OCI-M1 (cell line): ENCODE results near the gene RAB3D.
"Not testable (repeated sequence)": the region's sequence is repeated elsewhere in the genome, so short reads cannot be mapped to it uniquely, and the experiment has no call there.

Experiments
- DNase-seq: peaks from one replicate; lab custom pipeline; 2025; lab: John Stamatoyannopoulos, UW

RAB3D gene

DNA sequence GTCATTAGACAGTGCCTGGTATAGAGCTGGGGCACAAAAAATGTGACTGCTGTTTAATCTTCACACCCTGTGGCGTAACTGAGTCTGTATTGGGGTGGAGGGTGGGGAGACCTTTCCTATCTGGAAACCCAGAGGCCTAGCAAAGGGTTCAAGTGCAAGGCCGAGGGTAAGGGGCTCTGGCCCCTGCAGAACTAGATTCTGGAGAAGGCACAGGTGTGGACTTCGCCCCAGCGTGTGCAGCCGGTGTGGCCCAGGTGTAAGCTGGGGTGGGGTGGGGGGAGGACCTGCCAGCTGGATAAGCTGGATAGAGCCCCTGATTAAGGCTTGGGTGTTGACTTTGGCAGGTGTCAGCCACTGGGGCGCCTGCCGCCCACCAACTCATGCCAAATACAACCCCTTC, 1.3 kb downstream of the RAB3D start:
- no peak for DNase-seq

- no peak for DNase-seq
Measured at GRCh38 chr19:11337080-11337479, 2.4 kb downstream of the RAB3D start.

DNA sequence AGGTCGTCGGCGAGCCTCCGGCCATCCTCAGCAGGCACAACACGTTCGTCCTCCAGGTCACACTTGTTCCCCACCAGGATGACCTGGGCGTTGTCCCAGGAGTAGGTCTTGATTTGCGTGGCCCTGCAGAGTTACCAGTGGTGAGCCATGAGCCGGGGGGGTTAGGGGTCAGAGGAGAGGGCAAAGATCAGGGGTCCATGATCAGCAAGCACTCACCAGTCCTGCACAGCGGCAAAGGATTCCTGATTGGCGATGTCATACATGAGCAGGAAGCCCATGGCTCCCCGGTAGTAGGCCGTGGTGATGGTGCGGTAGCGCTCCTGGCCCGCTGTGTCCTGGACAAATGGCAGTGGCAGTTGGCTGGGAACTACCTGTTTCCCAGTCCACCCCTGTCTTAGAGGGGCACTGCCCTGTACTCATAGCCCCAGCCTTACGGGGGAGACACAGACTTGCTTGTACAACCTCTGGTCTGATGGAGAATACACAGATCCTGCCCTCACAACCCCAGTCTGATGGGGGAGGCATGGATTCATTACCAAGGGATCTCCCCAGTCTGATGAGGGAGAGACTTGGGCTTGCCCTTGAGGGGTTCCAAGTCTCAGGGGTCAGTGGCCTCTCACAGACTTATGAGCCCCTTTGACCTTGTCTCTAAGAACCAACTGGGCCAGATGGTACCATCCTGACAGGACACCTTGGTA, 3.9 kb downstream of the RAB3D start:
- no peak for DNase-seq

GRCh38 chr19:11333838-11334237, 5.6 kb downstream of the RAB3D start:
- not testable (repeated sequence) for DNase-seq

DNA sequence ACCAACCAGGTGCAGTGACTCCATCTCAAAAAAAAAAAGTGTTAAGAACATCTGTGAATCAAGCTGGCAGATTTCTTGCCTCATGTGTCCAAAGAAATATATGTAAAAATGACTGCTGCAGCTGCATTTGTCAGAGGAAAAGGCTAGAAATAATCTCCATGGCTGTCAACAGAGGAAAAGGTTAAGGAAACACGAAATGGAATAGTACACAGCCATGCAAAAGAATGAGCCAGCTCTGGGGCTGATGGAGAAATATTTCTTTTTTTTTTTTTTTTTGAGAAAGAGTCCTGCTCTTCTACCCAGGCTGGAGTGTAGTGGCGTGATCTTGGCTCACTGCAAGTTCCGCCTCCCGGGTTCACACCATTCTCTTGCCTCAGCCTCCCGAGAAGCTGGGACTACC, 6.6 kb downstream of the RAB3D start:
- DNase-seq: no peak

DNA sequence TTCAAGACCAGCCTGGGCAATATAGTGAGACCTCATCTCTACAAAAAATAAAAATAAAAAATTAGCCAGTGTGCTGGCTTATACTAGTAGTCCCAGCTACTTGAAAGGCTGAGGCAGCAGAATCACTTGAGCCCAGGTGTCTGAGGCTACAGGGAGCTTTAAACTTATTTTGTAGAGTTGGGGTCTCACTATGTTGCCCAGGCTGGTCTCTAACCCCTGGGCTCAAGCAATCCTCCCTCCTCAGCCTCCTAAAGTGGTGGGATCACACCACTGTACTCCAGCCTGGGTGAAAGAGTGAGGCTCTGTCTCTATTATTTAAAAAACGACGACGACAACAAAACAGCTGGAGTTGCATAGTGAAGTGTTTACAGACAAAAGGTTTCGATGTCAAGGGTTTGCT, 8.0 kb downstream of the RAB3D start:
- no peak for DNase-seq

GRCh38 chr19:11330127-11330526, 9.3 kb downstream of the RAB3D start:
- no peak for DNase-seq

GRCh38 chr19:11325544-11325943, 13.9 kb downstream of the RAB3D start:
- no peak for DNase-seq

DNA sequence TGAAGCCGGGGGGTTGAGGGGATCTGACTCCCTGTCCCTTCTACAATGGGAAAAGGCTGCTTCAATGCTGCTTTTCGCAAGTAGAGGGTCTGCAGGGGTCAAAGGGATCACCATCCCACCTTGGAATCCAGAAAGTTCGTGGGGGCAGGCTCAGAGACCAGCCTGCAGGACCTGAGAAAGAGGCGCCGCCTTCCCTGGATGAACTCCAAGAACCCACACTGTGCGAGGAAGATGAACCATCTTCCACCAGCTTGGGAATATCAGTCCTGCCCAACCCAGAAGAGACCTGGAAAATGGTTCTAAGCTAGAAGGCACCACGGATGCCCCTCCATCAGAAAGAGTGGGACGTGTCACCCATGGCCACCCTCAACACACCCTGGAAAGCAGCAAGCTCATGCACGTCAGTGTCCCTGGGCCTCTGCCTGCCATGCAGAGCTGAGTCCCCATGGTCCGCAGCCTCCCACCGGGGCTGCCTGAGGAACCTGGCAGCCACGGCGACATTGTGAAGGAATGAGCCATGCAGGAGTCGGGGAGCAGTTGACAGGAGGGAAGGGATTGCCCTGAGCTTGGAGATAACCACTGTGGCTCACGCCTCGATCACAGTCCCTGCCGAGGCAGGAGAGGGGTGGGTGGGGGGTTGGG, 14.6 kb downstream of the RAB3D start:
- DNase-seq: no peak

- peak; percentile 99 for DNase-seq
Measured at GRCh38 chr19:11324079-11324661, 15.3 kb downstream of the RAB3D start.

- DNase-seq: no peak
Measured at GRCh38 chr19:11323601-11324078, 15.8 kb downstream of the RAB3D start.

DNA sequence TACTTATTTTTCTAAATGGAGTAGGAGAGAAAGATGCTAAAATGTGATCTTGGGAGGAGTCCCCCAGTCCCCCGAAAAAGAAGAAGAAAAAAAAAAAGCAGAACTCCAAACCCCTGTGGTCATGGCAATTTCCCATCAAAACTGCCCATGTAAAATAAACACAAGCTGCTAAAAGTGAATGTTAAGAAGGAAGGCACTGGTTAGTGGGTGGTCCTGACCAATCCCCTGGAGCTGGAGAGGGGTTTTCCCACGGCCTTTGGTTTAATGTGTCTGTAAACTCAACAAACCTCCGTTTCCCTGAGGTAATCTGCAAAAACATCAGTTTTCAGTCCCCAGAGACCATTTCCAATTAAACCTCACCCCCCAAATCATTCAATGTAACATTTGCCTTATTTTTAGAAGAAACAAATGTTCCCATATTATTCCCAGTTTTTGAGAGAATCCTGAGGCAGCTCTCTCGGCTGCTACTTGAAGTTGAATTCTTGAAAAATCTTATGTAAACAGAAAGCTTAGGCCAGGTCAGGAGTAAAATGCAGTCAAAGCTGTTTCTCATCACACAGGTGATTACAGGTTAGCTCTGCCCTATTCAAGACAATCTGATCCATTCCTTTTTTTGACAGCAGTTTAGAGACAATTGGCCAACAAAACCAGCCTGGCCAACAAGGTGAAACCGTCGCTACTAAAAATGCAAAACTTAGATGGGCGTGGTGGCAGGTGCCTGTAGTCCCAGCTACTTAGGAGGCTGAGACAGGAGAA, 17.0 kb downstream of the RAB3D start:
- DNase-seq: peak; percentile 70

DNA sequence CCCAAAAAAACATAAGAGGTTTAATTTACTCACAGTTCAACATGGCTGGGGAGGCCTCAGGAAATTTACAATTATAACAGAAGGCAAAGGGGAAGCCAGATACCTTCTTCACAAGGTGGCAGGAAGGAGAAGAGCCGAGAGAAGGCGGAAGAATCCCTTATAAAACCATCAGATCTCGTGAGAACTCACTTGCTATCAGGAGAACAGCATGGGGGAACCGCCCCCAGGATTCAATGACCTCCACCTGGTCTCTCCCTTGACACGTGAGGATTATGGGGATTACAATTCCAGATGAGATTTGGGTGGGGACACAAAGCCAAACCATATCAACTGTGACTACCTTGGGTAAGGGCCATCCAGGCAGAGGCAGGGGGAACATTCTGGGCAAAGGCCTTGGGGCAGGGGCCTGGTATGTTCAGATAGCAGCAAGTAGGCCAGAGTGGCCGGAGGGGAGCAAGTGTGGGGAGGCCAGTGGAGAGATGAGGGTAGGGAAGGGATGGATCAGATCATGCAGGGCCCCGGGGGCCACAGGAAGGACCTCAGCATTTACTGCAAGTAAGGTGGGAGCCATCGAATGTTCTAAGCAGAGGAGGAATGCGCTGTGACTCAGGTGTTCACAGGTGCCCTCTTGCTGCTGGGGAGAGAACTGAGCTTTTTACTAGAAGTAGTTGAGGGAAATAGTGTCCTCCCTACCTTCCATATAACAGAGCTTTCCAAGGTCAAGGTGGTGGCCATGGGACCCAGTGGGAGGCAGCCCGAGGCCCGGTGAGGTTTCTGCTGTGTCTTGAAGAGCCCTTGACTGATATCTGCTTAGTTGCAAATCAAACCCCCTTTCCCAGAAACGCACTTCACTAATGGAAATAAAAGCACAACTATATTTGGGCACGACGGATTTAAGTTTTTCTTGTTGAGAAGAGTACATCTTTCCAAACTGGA, 18.0 kb downstream of the RAB3D start:
- DNase-seq: peak; percentile 55

GRCh38 chr19:11320278-11320995, 19.0 kb downstream of the RAB3D start:
- DNase-seq: peak; percentile 91

GRCh38 chr19:11306337-11306736, 33.1 kb downstream of the RAB3D start:
- DNase-seq: no peak

GRCh38 chr19:11304936-11305335, 34.5 kb downstream of the RAB3D start:
- DNase-seq: no peak

DNA sequence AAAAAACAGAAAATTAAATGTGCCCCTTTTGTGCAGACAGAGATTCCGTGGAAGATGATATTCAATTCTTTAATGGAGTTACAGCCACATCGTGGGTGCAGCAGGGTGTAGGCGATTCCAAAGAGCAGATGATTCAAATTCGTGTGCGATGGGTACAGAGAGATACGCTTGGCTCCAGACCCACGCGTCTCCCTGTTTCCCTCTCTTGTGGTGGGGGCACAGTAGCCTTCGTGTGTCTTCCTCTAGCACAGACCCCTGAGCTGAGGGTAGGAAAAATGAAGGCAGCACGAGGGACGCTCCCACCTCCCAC, 38.7 kb downstream of the RAB3D start:
- no peak for DNase-seq

DNA sequence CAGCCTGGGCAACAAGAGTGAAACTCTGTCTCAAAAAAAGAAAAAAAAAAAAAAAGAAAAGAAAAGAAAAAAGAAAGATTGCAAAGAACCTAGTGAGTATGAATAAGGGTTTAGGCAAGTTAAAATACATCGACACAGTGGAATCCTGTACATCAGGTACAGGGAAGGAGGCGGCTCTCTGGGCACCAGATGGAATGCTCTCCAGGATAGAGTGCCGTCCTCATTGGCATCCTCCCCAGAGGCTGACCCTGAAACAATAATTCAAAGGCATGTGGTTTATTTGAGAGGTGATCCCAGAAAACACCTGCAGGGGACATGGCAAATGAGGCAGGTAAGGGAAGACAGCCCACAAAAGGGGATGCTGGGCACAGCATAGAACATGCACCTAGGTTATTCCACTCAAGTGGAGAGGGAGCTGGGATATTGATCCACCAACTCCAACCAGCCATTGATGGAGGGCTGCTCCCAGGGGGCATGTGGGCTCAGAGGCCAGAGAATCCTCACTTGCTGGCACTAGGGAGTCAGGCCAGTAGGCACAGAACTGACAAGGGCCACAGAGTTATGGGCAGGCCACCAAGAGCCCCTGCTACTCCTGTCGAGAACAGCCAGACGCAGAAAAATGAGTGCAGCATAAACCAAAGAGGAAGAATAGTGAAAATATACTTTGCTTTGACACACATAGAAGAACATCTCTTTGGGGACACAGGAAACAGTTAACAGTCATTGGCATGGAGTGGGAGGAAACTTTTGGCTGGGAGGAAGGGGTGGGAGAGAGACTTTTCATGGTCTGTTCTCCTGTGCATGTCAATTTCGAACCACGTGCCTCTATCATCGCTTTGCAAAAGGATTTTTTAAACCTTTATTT, 39.3 kb downstream of the RAB3D start:
- DNase-seq: no peak

DNA sequence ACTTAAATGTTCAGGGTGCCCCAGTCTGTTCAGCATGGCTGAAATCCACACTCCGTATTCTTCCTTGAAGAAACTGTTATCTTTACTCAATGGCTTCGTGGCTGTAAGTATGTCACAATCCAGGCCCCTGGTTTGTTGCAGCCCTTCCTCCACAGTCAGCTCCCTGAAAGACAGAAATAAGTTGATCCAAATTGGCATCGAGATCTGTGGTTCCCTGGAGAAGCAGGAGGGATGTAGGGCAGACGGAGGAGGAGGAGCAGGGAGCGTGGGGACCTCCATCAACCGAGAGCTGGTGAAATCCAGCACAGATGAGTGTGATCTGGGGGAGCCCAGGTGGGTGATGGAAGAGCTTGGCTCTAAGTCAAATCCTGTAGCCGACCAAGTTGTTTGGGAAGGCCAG, 43.2 kb downstream of the RAB3D start:
- peak; percentile 69 for DNase-seq

GRCh38 chr19:11295665-11296245, 43.7 kb downstream of the RAB3D start, which contains the start of gene TSPAN16:
TSPAN16 (plus strand) TSS chr19:11296160; CDS start chr19:11296298, 138 bp downstream.
- DNase-seq: peak; percentile 69
